ENCODE data around the gene SRRM4. TPM values are rescaled to one million over a fixed set of nuclear protein-coding genes. Genes with fewer than 3 reads are reported as not detected.

Gene SRRM4, protein sequence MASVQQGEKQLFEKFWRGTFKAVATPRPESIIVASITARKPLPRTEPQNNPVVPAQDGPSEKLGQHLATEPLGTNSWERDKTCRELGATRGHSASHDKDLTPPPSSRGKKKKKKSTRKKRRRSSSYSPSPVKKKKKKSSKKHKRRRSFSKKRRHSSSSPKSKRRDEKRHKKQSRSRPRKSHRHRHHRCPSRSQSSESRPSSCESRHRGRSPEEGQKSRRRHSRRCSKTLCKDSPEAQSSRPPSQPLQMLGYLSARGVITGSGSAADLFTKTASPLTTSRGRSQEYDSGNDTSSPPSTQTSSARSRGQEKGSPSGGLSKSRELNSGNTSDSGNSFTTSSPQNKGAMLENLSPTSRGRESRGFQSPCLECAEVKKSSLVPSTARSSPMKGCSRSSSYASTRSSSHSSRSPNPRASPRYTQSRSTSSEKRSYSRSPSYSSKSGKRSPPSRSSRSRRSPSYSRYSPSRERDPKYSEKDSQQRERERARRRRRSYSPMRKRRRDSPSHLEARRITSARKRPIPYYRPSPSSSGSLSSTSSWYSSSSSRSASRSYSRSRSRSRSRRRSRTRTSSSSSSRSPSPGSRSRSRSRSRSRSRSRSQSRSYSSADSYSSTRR
- total RNA-seq, result not detected in 2 replicates

DNA sequence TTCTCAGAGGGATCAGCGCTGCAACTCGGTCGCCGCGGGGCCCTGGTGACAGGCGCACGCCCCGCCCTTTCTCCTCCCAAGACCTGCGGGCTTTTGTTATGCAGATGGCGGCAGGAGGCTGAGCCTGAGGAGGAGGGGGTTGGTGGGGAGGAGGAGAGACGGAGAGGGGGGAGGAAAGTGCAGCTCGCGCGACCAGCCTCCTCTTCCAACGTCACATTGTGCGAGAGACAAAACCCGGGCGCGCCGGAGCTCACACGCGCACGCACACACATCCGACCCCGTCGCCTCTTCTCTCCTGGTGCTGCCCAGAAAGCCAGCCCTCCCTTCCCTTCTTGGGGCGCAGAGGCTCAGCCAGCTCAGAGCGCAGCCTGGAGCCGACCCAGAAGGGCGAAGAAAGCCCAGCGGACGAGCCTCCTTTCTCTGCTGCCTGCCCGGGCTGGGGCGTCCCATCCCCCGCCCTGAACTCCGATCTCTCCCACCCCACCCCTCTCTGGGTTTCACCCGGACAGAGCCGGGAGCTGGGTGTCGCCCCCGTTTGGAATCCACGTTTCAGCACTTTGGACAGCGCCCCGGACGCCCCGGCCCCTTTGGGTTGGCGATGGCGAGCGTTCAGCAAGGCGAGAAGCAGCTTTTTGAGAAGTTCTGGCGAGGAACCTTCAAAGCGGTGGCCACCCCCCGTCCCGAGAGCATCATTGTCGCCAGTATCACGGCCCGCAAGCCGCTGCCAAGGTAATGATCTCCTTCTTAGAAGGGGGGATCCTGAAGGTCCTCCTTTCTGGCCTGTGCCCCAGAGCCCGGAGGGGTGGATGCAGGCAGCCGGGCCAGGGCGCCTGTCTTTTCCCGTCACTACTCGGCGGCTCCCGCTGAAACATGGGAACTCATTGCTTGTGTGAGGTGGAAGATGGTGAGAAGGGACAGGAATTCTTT, at the start of gene SRRM4:
SRRM4 (plus strand) TSS at position 257 of the 927 bp plus-strand sequence; CDS start at position 599, 342 bp downstream.

DNA sequence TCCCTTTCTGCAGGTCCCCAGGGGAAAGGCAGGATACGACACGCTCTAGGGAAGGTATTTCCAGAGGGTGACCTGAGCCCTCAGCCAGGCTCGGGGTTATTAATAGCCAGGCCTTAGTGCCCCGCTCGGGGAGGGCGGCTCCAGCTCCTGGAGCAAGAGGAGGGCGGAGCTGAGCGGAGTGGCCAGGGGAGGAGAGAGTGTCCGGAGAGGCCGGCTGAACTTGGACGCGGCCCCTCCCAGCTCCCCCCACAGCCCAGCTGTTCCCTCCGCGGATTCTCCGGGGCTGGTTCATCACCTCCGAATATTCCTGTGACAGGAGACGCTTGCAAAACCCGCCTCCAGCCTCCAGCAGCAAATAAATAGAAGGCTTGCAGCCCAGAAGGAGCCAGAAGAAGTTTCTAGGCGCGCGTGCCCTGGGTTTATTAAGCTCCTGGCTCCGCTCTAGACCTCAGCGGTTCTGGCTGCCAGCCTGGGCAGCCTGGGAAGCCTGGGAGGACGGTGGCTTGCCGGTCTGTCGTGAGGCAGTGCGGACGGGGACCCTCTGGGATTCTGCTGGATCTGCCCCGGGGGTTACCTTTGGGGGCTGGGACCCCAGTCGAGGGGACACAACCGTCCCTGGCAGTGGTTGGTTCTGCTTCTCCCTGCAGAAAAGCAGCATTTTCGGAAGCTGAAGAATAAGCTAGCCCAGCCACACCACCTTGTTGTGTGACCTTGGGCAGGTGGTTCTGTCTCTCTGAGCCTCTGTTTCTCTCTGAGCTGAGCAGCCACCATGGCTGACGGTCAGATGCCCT, 197.4 kb downstream of the SRRM4 start, which contains the start of gene HSPB8:
HSPB8 (plus strand) TSS at position 388 of the 791 bp plus-strand sequence; CDS start at position 770, 382 bp downstream.

Other genes with a start within 250 kb of the SRRM4 start
- gene HSPB8, start 197.4 kb downstream of the SRRM4 start, total RNA-seq, result 3.9 and 7.0 TPM in 2 replicates

All from vein endothelial cell (primary cell).